GM18907 (cell line): ENCODE results near the gene C1QBP.
"Not testable (repeated sequence)": the region's sequence is repeated elsewhere in the genome, so short reads cannot be mapped to it uniquely, and the experiment has no call there.

Experiments
- ATAC-seq: cut with Tn5 transposase; IDR thresholded peaks from one replicate; pipeline ENCODE4 v1.9.1; 2021; ENCODE audit warnings: mild to moderate bottlenecking, moderate library complexity; ENCODE audit not compliant: unreplicated experiment

The C1QBP gene

DNA sequence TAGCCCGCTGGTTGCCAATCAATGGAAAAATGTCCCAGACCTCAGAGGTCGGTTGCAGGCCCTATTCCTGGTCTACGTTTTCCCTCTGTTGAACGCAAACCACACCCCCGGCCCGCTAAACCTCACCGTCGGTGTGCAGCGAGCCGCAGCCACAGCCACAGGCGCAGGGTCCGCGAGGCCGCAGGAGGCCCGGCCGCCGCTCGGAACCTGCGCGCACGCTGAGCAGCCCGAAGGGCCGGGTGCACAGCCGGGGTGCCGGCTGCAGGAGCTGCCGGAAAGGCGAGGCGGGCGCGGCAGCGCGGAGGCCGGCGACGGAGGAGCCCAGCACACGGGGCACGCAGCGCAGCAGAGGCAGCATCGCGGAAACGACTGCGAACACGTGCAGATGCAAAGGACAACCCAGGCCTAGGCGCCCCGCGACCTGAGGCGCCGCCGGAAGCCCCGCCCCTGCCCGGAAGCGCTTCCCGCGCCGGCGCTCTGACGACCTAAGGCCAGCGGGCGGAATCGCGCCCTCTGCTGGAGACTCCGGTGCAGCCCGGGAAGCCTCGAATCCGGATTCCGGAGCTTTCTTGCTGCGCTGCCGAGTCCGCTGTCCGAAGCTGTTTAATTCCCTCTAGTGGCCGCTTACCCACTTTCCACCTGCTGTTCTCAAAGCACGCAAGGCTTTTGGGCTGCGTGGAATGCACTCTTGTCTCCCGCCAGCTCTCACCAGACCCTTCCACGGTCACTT, at the start of gene C1QBP:
TSS of gene C1QBP (minus strand) at position 440 of the 730 bp plus-strand sequence. CDS start at position 358, 82 bp downstream.
- ATAC-seq, result peak; percentile 80

- ATAC-seq, result no peak
Observed at GRCh38 chr17:5488752-5489151, 49.8 kb upstream of the C1QBP start.

GRCh38 chr17:5486206-5487124, 47.5 kb upstream of the C1QBP start, which contains the start of gene MIS12:
Gene MIS12 (plus strand): TSS chr17:5486566. CDS start chr17:5488863, 2,297 bp downstream.
- peak; percentile 85 for ATAC-seq

DNA sequence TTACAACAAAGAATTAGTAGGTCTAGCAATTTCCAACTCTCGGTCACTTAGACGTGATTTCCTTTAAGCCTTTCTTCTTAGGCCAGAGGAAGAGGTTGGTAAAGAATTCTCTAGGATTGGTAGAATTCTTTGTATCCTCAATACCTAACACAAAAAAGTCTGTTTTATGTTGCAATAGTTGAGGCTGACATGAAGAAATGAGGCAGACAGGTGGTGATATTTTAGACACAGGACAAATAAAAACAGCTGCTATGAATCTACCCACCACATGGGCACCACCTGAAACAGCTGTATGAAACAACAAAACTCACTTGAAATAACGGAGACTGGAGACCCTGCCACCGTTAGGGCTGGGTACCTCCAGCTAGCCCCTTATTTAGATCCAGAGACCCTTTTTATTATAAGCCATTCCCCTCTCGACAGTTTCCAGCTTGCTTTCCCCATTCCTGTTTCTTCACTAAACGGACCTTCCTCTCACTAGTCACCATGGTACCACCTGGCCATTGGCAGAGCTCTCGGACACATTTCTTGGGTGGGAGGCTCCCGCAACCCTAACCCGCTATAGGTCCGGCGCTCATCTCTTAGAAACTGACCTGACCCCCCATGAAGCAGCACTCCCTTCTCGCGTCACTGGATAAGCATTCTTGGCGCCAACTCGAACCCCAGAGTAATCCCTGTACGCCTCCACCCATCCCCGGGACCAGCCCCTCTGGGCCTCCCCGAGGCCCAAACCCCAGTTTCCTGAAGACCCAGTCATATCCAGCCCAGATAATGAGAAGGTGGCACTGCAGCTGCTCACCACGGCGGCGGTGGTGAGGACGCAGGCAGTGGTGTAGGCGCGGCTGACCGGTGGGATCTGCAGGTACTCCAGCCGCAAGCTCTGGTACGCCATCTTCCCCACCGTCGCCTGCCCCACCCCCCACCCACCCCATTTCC, 46.6 kb upstream of the C1QBP start, which contains the start of gene DERL2:
TSS of gene DERL2 (minus strand) at position 909 of the 936 bp plus-strand sequence. CDS start at position 892, 17 bp downstream.
- ATAC-seq, result peak; percentile 33

DNA sequence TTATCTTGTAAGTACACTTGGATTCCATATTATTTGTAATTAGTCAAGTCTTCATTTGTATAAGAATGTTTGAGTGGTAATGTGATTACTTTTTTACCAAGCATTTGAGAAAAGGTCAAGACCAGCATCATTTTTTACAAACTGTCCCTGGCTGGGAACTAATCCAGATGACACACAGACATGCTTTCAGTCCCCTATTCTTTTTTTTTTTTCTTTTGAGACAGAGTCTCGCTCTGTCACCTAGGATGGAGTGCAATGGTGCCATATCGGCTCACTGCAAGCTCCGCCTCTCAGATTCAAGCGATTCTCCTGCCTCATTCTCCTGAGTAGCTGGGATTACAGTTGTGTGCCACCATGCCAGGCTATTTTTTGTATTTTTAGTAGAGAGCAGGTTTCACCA, 42.5 kb upstream of the C1QBP start:
- ATAC-seq, result no peak

DNA sequence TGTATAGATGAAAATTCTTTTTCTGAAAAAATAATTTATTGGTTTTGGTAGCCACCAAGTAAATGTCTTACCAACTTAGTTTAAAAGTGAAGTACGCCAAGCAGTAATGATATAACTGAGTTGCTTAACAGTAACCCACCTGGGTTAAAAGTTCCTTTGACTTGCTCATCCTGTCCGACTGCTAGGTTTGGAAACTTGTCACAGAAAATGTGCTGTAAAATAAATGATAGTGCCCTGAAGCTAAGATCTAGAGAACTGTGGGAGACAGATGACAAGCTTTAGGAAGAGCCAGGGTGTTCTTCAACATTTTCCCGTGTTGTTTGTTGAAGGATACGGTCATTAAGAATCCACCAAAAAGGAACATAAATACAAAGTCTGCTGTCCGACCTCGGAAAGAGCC, 42.0 kb upstream of the C1QBP start:
- no peak for ATAC-seq

DNA sequence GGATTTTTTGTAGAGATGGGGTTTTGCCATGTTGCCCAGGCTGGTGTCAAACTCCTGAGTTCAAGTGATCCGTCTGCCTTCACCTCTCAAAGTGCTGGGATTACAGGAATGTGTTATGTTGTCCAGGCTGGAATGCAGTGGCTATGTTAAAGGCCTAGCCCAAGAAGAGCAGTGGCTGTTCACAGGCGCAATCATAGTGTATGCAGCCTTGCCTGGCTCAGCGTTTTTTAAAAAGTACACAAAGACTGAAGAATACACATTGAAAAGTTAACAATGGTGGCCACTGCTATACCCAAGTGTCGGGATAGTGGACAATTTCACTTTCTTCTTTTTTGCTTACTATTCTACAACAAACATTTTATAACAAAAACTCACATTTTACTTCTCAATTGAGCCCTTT, 40.0 kb upstream of the C1QBP start:
- no peak for ATAC-seq

- no peak for ATAC-seq
Observed at GRCh38 chr17:5473906-5474305, 35.0 kb upstream of the C1QBP start.

DNA sequence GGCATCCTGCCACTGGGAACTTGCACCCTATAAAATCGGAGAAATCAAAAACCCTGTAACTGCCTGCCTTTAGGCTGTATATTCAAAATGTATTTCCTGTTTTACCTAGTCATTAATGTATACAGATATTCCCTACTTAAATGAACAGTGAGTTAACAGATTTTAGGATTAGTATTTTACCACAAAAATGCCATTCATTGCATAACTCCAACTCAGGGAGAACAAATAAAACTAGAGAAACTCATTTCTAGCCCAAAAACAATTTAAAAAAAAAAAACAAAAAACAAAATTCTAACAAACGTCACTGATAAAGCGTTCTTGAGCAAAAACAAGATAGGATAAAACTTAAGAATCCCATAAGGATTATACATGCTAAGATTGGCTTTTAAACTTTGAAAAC, 33.6 kb upstream of the C1QBP start:
- no peak for ATAC-seq

GRCh38 chr17:5468075-5468473, 29.1 kb upstream of the C1QBP start:
- no peak for ATAC-seq

GRCh38 chr17:5467416-5467815, 28.5 kb upstream of the C1QBP start:
- no peak for ATAC-seq

DNA sequence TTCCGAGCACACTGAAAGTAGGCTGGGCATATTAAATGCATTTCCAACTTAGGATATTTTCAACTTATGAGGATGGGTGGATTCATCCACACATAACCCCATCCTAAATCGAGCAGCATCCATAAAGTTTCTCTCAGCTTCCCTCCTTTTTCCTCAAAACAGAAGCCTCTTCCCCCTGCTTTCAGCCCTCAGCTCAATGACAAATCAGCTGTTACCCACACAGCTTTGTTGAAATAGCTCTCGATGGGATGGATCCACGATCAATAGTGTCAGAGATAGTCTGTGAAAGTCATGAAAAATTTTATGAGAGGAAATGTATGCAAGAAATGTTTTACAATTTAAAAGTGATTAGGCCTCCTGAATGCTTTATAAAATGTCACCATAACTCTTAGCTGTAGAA, 27.3 kb upstream of the C1QBP start:
- ATAC-seq, result no peak

GRCh38 chr17:5464717-5465507, 26.0 kb upstream of the C1QBP start:
- no peak for ATAC-seq

DNA sequence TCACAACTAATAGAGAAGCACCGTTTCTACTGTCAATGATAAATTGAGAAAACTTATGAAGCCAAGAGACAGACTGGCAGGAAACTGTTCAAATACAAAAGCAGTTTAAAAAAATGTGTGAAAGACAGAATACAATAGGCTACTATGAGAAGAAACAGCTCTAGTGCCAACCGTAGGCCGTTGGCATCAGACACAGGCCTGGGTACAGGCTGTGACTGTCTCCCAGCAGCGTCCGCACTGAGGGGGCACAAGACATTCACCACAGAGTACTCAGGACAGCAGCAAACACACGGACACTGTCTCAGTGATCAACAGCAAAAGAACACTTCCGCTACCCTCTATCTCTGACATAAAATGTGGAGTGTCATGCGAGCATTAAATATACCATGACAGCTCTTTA, 7.8 kb upstream of the C1QBP start:
- ATAC-seq, result no peak

GRCh38 chr17:5444209-5444608, 5.3 kb upstream of the C1QBP start:
- no peak for ATAC-seq

GRCh38 chr17:5443728-5444127, 4.8 kb upstream of the C1QBP start:
- ATAC-seq, result no peak

DNA sequence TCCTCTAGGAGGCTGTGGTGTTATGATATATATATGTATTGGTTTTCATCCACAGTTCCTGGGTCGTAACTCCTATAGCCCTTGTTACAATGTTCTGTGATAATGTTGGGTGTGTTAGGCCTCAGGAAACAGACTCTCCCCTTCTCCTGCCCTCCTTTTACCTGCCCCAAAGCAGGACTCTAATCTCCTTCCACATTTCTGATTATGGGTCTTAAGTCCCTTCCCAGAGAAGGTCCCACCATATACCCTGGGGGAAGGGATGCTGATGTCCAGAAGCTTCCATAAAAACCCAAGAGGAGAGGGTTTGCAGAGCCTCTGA, 450 bp upstream of the C1QBP start:
- ATAC-seq, result no peak

GRCh38 chr17:5437721-5438317, 1.1 kb downstream of the C1QBP start:
- ATAC-seq, result no peak

GRCh38 chr17:5435781-5436315, 3.1 kb downstream of the C1QBP start:
- ATAC-seq, result not testable (repeated sequence)
